ENCODE results near the gene GPRC5D. TPM values are rescaled to one million over a fixed set of nuclear protein-coding genes. Genes with fewer than 3 reads are reported as not detected.

The GPRC5D gene
- polyA plus RNA-seq, 1 of the 3 experiments (the other 2 are of a cell fraction), result not detected

- ChIA-PET POLR2A (interaction anchor here (1.0 kb wide), 1 partner anchor 209 kb away, joined by 3 read pairs; no protein-coding TSS in a partner anchor), CTCF (interaction anchor here (2.1 kb wide), 1 partner anchor 211 kb away, joined by 10 read pairs; no protein-coding TSS in a partner anchor)
- Histone ChIP-seq H2AFZ (ENCODE audit: low read depth) (peak overlapping the region; percentile 60; the same call in 1 of the 2 replicates), H4K20me1 (ENCODE audit: insufficient read depth) (no peaks in the 10 kb centered on the region), H3K4me1 (ENCODE audit: control insufficient read depth in 1 of 2, insufficient read depth in 2 of 2, low read depth in 1 of 2, low read length in 1 of 2) (peaks cover 6 to 16% of the 10 kb centered on the region in 2 experiments; a peak in 3 of 4 replicates), H3K27me3 (ENCODE audit: insufficient read depth) (no peaks in the 10 kb centered on the region), H3K4me3 (ENCODE audit: low read depth in 2 of 2, low read length in 1 of 2) (peak overlapping the region; percentile 70 to 76), H3K9me3 (no peaks in the 10 kb centered on the region), H3K27ac (ENCODE audit: low read depth in 2 of 2, low read length in 1 of 2) (peak overlapping the region; percentile 69 to 87), H3K9ac (peak overlapping the region; percentile 87), H3K9me2 (no peaks in the 10 kb centered on the region), H3K4me2 (peak overlapping the region; percentile 95), H3F3A (replicated peaks; ENCODE audit: insufficient read depth) (peaks cover 5% of the 10 kb centered on the region), H3K36me3 (replicated peaks in 1 of 2; ENCODE audit: control insufficient read depth in 1 of 2, insufficient read depth in 2 of 2, low read length in 1 of 2) (no peaks in the 10 kb centered on the region), H3K79me2 (ENCODE audit: insufficient read depth) (peaks cover 27% of the 10 kb centered on the region)
- WGBS (ENCODE audit: low lambda C conversion rate), result under 1% methylated on average over 33 of the region's 82 CpGs
- TF ChIP-seq RXRA (IDR thresholded peaks at IDR 0.05; ENCODE audit: borderline replicate concordance, low read depth) (no peak), RCOR1 (IDR thresholded peaks at IDR 0.05; ENCODE audit: low read length) (no peak), CTCF (IDR thresholded peaks at IDR 0.05) (peak; percentile 44), SMC3 (IDR thresholded peaks at IDR 0.05; ENCODE audit: low read depth, low read length) (peak; percentile 28; the same call in 1 of the 2 replicates), CHD2 (IDR thresholded peaks at IDR 0.05; ENCODE audit: low read length, partially characterized antibody) (peak; percentile 49)
- DNase-seq, result peak; percentile 93
Measured at GRCh38 chr12:13000925-13001774, 49.2 kb upstream of the GPRC5D start.

GRCh38 chr12:13000616-13000924 lies 48.6 kb upstream of the GPRC5D start:
- H3K4me2 ChIP-seq, result peak overlapping the region; percentile 95
- POLR2A ChIA-PET, result interaction anchor here (1.0 kb wide), 1 partner anchor 209 kb away, joined by 3 read pairs; no protein-coding TSS in a partner anchor
- peaks cover 6 to 18% of the 10 kb centered on the region in 2 experiments; a peak in 3 of 4 replicates for H3K4me1 ChIP-seq (ENCODE audit: control insufficient read depth in 1 of 2, insufficient read depth in 2 of 2, low read depth in 1 of 2, low read length in 1 of 2)
- no peaks in the 10 kb centered on the region for H3K27me3 ChIP-seq (ENCODE audit: insufficient read depth)
- H3K9me2 ChIP-seq, result no peaks in the 10 kb centered on the region
- peaks cover 31% of the 10 kb centered on the region for H3K79me2 ChIP-seq (ENCODE audit: insufficient read depth)
- H2AFZ ChIP-seq (ENCODE audit: low read depth), result peak overlapping the region; percentile 47; the same call in 1 of the 2 replicates
- no peaks in the 10 kb centered on the region for H4K20me1 ChIP-seq (ENCODE audit: insufficient read depth)
- peak overlapping the region; percentile 70 to 76 for H3K4me3 ChIP-seq (ENCODE audit: low read depth in 2 of 2, low read length in 1 of 2)
- H3K27ac ChIP-seq (ENCODE audit: low read depth in 2 of 2, low read length in 1 of 2), result peak overlapping the region; percentile 69 to 87
- no peaks in the 10 kb centered on the region for H3K36me3 ChIP-seq (replicated peaks in 1 of 2; ENCODE audit: control insufficient read depth in 1 of 2, insufficient read depth in 2 of 2, low read length in 1 of 2)
- peaks cover 5% of the 10 kb centered on the region for H3F3A ChIP-seq (replicated peaks; ENCODE audit: insufficient read depth)
- no peaks in the 10 kb centered on the region for H3K9me3 ChIP-seq
- TF ChIP-seq REST (IDR thresholded peaks at IDR 0.05; ENCODE audit: low read depth, low read length), result no peak
- no peak for TF ChIP-seq RCOR1 (IDR thresholded peaks at IDR 0.05; ENCODE audit: low read length)
- peak overlapping the region; percentile 87 for H3K9ac ChIP-seq
- WGBS (ENCODE audit: low lambda C conversion rate), result 2% methylated on average over 9 of the region's 16 CpGs
- CTCF ChIA-PET, result interaction anchor here (2.1 kb wide), 1 partner anchor 211 kb away, joined by 10 read pairs; no protein-coding TSS in a partner anchor
- DNase-seq, result peak; percentile 74

All from SK-N-SH (cell line).